Stimulated activated CD8-positive, alpha-beta memory T cell treated with anti-CD3 and anti-CD28 coated beads, Interleukin-2, amount 100 ng/mL, for 1 hour (primary cell): ENCODE data around the gene FRAT1.
"Not testable (repeated sequence)": the region's sequence is repeated elsewhere in the genome, so short reads cannot be mapped to it uniquely, and the experiment has no call there.

Experiments
- DNase-seq, 2 donors: peaks; one replicate each; pipeline ENCODE4 v3.0.0-alpha.2; 2020; ENCODE audit warnings: low read depth in 2 of 2

Gene FRAT1, protein sequence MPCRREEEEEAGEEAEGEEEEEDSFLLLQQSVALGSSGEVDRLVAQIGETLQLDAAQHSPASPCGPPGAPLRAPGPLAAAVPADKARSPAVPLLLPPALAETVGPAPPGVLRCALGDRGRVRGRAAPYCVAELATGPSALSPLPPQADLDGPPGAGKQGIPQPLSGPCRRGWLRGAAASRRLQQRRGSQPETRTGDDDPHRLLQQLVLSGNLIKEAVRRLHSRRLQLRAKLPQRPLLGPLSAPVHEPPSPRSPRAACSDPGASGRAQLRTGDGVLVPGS

DNA sequence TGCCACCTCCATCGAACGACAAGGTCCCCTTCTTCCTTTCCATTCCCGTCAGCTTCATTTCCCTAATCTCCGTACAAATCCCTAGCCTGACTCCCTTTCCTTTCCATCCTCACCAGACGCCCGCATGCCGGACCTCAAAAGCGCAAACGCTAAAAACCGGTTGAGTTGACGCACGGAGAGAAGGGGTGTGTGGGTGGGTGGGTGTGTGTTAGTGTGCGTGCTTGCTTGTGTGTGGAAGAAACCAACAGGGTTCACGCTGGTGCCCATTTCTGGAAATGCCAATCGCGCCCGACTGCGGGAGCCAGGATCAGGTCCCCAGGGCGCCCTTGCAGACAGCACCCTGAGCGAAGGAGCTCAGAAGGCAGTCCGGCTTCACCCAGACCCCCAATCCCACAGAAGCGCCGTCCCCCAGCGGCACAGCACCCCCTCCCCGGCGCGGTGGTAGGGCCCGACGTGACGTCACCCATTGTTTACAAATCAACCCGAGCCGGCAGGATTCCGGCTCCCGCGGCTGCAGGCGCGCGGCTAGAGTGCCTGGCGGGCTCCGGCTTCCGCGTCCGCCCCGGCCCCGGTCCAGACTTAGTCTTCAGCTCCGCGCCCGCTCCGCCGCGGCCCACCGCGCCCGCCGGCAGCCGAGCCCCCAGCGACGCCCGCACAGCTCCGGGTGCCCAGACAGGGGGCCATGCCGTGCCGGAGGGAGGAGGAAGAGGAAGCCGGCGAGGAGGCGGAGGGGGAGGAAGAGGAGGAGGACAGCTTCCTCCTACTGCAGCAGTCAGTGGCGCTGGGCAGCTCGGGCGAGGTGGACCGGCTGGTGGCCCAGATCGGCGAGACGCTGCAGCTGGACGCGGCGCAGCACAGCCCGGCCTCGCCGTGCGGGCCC is at the start of gene FRAT1:
TSS of gene FRAT1 (plus strand) at position 500 of the 880 bp plus-strand sequence. CDS start at position 683, 183 bp downstream.
- DNase-seq = peak; percentile 77 to 86

DNA sequence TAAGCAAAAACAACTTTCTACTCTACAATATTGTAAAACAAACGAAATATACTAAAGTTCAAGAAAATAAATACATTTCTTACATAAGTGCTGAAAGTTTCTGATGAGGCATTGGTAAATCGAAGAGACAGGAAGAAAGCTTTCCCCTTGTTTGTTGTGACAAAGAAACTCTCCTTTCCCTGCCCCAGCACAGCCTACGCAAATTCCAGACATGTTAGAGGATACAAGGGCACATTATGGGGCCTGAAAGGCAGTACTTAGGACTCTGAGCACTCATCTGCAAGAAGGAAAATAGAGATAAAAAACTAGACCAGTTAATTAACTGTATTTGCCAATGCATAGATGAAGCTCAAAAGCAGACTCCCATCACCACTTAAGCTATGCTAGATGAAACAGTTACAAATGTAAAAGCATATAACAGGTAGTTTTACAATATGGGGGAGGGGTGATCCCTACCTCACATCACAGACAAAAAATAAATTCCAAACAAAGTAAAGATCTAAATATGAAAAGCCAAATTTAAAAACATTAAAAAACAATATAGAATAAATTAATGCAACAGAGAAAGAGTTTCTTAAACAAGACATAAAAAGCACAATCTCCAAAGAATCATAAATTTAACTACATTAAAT is 48.4 kb upstream of the FRAT1 start:
- DNase-seq = no peak

DNA sequence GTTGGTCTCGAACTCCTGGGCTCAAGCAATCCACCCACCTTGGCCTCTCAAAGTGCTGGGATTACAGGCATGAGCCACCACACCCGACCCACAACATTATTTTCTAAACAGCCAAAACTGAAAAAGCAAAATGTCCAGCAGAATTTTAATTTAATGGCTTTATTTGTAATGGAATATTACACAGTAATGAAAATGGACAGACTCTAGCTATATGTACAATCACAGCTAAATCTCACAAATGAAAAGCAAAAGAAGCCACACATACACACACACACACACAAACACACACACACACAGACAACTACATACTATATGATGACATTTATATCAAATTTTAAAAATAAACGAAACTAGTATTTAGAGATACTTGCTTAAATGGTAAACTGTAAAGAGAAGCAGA is 45.4 kb upstream of the FRAT1 start:
- DNase-seq = no peak

DNA sequence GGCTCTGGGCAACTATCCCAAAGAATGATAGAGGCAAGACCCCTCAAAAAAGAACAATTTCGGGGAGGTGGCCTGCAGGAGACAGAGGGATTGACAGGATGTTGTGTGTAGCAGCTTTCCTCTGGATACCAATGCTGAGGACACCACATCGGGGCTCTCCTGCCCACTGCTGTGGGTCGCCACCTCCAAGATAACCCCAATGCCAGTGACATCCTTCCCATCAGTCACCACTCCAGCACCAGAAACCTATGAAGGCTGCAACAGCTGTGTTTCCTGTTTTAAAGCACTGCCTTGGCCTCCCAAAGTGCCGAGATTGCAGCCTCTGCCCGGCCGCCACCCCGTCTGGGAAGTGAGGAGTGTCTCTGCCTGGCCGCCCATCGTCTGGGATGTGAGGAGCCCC is 44.2 kb upstream of the FRAT1 start:
- DNase-seq = no peak

DNA sequence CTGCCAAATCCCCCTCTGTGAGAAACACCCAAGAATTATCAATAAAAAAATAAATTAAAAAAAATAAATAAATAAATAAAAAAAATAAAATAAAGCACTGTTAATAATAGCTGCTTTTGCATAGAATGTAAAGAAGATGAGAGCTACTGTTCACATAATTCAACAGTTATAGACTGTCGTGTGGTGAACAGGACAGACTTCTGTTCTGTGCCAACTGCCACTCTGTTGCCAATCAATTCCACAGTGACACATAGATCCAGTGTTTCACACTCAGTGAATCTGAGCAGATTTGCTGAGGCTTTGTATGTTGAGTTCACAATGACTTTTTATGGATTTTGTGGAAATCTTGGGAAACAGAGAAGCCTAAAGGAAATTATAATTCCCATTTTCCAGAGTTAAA is 41.5 kb upstream of the FRAT1 start:
- DNase-seq = no peak

DNA sequence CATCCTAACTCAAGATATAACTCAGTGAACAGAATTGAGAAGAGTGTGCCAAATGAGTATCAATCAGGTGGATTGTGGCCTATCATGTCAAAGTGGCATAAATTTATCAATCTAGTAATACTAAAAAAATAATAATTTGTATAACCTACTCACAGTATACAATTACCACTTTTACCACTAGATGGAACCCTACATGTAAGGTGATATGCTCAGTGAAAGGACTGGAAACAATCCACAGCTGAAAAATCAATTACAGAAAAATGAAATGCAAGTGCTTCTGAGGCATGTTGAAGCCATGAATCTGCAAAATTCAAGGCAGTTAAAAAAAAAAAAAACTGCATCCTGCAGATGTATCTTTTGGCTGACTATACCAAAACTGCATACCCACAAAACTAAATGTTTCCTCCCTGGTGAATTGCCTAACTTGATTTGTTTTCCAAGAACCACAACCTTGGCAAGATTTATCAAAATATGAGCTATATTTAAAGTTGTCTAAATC is 40.5 kb upstream of the FRAT1 start:
- no peak for DNase-seq

DNA sequence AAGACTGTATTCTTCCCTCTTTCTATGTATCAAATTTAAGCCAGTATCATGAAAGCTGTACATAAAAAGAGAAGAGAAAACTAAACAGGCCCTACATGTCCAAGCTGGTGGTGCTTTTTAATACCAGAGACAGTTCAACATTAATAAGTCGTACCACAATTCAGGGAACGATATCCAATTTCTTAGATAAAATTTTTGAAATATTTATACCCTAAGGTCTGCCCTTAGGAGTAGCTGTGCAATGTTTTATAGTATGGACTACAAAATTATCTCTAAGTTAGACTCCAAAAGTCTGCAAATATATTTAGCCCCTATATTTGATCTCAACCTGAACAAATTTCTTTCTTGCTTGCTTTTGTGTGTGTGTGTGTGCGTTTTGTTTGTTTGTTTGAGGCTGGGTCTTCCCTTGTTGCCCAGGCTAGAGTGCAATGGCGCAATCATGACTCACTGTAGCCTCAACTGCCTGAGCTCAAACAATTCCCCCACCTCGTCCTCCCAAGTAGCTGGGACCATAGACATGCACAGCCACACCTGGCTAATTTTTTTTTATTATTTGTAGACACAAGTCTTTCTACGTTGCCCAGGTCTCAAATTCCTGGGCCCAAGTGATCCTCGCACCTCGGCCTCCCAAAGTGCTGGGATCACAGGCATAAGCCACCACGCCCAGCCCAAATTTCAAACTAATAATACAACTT is 39.8 kb upstream of the FRAT1 start:
- DNase-seq = no peak

DNA sequence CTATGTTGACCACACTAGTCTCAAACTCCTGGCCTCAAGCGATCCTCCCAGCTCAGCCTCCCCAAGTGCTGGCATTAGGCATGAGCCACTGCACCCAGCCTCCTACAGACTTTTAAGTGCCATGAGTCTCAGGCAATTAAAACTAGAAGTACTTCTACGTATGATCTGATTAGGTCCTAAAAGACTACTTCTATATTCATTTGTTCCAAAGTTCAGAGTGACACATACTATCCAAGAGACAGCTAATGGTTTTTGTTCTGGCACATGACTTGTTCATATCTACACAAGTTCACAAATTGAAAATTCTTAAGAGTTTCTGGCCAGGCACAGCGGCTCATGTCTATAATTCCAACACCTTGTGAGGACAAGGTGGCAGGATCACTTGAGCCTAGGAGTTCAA is 38.3 kb upstream of the FRAT1 start:
- DNase-seq = no peak

DNA sequence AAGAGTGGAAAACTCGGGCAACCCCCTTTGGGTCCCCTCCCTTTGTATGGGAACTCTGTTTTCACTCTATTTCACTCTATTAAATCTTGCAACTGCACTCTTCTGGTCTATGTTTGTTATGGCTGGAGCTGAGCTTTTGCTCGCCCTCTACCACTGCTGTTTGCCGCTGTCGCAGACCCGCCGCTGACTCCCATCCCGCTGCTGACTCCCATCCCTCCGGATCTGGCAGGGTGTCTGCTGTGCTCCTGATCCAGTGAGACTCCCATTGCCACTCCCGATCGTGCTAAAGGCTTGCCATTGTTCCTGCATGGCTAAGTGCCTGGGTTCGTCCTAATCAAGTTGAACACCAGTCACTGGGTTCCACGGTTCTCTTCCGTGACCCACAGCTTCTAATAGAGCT is 29.0 kb upstream of the FRAT1 start:
- DNase-seq = not testable (repeated sequence)

DNA sequence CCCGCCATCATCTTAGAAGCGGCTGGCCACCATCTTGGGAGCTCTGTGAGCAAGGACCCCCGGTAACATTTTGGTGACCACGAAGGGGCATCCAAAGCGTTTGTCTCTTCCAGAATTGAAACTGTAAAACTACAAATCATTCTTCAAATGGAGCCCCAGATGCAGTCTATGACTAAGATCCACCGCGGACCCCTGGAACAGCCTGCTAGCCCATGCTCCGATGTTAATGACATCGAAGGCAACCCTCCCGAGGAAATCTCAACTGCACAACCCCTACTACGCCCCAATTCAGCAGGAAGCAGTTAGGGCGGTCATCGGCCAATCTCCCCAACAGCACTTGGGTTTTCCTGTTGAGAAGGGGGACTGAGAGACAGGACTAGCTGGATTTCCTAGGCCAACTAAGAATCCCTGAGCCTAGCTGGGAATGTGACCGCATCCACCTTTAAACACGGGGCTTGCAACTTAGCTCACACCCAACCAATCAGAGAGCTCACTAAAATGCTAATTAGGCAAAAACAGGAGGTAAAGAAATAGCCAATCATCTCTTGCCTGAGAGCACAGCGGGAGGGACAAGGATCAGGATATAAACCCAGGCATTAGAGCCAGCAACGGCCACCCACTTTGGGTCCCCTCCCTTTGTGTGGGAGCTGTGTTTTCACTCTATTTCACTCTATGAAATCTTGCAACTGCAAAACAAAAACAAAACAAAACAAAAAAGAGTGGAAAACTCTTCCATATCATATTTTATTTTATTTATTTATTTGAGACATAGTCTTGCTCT is 28.3 kb upstream of the FRAT1 start:
- DNase-seq = not testable (repeated sequence)

DNA sequence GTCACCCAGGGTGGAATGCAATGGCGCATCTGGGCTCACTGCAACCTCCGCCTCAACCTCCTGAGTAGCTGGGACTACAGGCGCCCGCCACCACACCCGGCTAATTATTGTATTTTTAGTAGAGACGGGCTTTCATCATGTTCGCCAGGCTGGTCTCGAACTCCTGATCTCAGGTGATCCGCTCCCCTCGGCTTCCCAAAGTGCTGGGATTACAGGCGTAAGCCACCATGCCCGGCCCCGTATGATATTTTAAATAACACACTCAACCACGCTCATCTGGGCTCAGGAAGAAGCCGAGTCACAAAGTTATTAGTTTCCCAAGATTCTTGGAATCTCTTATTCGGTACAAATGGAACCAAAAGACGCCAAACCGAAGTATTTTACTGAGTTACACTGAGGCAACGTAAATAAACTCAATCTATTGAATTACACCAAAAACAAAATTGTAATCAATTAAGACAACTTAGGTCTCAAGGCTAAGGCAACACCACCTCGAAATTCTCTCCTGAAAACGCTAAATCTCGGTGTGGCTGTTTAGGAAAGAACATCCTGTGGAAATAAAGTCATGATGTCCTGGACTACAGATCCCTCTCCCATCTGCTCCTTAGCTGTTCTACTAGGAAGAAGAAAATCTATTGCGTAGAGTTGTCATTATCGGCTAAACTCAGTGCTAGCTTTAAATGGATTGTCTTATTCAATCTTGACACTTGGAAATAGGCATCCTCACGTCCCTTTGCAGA is 27.5 kb upstream of the FRAT1 start:
- no peak for DNase-seq

DNA sequence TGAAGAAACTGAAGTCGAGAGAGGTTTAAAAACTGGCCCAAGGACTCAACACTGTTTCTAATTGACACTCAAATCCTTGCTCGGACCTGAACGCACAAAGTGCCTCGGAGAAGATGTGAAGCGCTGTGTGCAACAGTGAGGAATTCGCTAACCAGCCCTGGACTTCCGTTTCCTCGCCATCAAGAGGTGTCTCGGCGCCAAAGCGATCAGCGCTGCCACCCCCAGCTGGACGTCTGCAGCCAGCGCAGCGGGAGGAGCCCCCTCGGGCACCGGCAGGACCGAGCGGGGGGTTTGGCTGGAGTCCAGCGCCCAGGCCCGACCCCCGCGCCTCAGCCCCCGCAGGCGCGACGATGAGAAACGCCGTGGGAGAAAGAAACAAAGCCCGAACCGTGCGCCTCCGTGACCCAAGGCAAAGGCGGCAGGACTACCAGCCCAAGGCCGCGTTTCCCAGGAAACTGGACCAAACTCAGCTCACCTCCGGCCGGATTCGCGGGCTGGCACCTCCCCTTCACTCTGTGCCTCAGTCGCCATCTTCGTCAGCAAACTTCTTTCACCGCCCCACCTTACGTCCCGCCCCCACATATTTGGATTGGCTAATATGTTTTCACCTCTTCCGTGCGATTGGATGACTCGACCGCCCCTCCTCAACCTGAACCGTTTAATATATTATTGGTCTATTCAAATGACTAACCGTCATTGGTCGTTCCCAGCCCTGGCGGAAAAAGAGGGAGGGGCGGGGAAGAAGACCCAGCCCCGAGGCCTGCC is 26.8 kb upstream of the FRAT1 start, which contains the start of gene ARHGAP19:
TSS of gene ARHGAP19 (minus strand) at position 541 of the 765 bp plus-strand sequence. CDS start at position 531, 10 bp downstream.
- DNase-seq = peak; percentile 78 to 83

DNA sequence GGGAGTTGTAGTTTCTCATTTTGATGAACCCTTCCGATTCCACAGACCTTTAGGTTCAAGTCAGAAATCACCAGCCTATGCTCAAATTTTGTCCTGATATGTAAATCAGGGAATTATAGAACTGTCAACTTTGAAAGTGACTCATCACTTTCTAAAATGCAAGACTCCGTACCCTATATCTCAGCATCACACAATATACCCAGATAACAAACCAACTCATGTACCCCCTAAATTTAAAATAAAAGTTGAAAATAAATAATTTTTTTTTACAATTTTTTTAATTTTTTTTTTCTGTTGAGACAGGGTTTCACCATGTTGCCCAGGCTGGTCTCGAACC is 26.2 kb upstream of the FRAT1 start:
- DNase-seq = no peak

DNA sequence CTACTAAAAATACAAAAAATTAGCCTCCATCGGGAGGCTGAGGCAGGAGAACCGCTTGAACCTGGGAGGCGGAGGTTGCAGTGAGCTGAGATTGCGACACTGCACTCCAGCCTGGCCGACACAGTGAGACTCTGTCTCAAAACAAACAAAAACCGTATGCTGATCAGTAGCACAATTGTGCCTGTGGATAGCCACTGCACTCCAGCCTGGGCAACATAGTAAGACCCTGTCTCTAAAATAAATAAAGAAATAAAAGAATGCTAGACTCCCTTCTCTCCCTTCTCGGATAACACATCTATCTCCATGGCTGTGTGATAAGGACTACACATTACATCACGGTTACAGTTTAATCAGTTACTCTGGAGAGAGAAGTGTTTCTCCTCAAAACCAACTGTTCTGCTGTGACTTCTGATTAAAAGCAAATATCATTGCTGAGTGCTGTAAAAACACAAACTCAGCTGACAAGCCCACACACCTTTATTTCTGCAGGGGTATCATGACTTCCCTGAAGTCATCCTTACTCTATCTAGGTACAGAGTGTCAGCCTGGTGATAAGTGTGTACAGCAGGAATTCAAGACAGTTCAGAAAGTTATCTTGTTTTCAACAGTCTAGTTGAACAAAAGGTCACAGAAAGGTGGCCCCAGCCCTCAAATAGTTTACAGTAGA is 21.4 kb upstream of the FRAT1 start:
- no peak for DNase-seq

DNA sequence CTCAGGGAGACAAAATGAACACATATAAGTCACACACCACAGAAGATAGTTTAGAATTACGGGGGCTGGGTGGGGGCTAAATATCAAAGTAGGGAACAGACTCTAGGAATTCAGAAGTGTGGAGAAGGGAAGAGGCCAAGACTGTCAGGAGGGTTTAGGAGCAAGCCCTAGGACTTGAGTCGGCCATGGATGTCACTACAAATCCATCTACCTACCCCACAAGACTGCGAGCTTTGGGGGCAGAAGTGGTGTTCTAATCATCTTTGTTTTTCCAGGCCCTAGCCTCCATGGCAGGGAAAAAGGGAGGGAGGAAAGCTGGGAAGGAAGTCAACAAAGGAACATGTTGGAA is 20.9 kb upstream of the FRAT1 start:
- no peak for DNase-seq

DNA sequence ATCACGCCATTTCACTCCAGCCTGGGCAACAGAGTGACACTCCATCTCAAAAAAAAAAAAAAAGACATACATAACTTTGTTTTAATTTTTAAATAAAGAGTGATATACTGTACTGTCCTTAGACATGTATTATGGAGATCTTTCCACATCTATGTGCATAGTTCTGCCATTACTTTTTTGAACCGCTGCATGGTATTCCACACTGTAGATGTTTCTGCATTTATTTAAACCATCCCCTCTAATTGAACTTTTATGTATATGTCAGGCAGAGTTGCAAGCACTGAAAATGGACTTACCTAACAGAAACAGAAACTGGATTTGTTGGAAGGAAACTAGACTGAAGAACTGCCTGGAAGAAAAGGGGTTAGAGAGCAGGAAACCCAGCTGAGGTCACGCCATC is 18.1 kb upstream of the FRAT1 start:
- DNase-seq = no peak

DNA sequence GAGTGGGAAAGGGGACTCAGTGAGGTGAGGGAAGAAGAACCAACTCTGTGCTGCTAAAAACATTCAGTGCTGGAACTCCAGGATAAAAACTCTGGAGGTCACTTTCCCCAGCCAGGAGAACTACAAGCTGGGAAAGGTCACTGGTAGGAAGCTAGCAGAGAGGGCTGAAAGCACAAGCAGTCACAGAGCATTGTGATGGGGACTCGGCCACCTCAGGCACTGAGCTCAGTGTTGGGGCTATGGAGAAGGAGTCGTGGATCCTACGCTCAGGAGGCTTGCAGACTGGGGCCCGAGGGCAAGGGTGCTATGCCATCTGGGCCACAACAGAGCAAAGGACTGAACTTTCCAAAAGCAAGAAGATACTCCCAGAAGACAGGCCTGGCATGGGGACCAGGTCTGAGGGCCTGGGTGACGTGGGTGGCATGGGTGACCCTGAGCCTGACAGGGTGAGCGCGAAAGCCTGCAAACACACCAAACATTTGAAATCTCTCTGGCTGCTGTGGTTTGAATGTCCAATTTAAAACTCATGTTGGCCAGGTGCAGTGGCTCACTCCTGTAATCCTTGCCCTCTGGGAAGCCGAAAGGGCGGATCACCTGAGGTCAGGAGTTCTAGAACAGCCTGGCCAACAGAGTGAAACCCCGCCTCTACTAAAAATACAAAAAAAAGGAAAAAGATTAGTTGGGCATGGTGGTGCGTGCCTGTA is 16.8 kb upstream of the FRAT1 start:
- no peak for DNase-seq

DNA sequence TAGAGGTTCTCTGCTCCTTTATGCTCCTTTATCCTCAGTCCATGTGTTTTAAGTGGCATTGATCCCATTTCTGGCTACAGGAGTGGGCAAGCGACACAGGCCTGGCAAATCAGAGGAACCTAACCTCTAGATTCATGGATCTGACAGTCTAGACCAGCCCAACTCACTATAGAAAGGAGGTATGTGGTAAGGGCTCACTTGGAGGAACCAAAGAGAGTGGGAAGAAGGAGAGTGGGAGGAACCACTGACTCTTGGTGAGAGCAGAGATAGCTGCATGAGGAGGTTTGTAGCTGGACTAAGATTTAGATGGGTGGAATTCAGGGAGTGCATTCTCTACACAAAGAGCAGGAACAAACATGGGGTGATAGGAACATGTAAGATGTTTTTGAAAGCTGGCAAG is 11.6 kb upstream of the FRAT1 start:
- no peak for DNase-seq
